Spleen (tissue), 11 donors: ENCODE data around the gene CATSPERD. TPM values are rescaled to one million over a fixed set of nuclear protein-coding genes. Genes with fewer than 3 reads are reported as not detected.

ENCODE experiments used
- DNase-seq: peaks from one replicate; pipeline ENCODE4 v3.0.0-alpha.2; 2020
- H3K27ac ChIP-seq, 8 donors: fragments of 200-600 bp; sonication (generic) in 7 of 8; 1 replicate in 4 of 8; 2 replicates in 4 of 8; pipeline versions ENCODE4 v1.5.0 to v1.8.0; 2016 to 2021; ENCODE audit warnings: inconsistent platforms in 4 of 8, mild to moderate bottlenecking in 4 of 8, moderate library complexity in 1 of 8
- H3K27me3 ChIP-seq, 7 donors: fragments of 200-600 bp; sonication (generic) in 6 of 7; replicated peaks in 1 of 7; 1 replicate in 4 of 7; 2 replicates in 3 of 7; pipeline versions ENCODE4 v1.5.0 to v1.8.0; 2016 to 2021; ENCODE audit warnings: inconsistent platforms in 3 of 7, mild to moderate bottlenecking in 1 of 7
- H3K36me3 ChIP-seq, 6 donors: fragments of 200-600 bp; sonication (generic) in 5 of 6; 1 replicate in 4 of 6; 2 replicates in 2 of 6; pipeline versions ENCODE4 v1.5.0 to v1.8.0; 2016 to 2021; ENCODE audit warnings: inconsistent platforms in 2 of 6
- H3K4me1 ChIP-seq, 6 donors: fragments of 200-600 bp; sonication (generic) in 5 of 6; 1 replicate in 3 of 6; 2 replicates in 3 of 6; pipeline versions ENCODE4 v1.5.0 to v1.8.0; 2016 to 2021; ENCODE audit warnings: inconsistent platforms in 3 of 6
- H3K4me3 ChIP-seq, 8 donors: fragments of 200-600 bp; sonication (generic) in 7 of 8; 1 replicate in 4 of 8; 2 replicates in 4 of 8; pipeline versions ENCODE4 v1.5.0 to v1.8.0; 2016 to 2021; ENCODE audit warnings: inconsistent platforms in 4 of 8, mild to moderate bottlenecking in 4 of 8, moderate library complexity in 2 of 8
- H3K9me3 ChIP-seq, 8 donors: fragments of 200-600 bp; sonication (generic) in 7 of 8; 1 replicate in 4 of 8; 2 replicates in 4 of 8; pipeline versions ENCODE4 v1.5.0 to v1.8.0; 2016 to 2021; ENCODE audit warnings: inconsistent platforms in 4 of 8
- CTCF ChIP-seq, 11 experiments: fragments of 200-600 bp in 7 of 11; fragments of 450-650 bp in 4 of 11; sonication (generic) in 4 of 11; IDR thresholded peaks in 8 of 11; conservative IDR thresholded peaks in 3 of 11; 1 replicate in 7 of 11; 2 replicates in 4 of 11; pipeline versions ENCODE4 v1.4.0 to v1.8.0; 2016 to 2021; ENCODE audit warnings: antibody characterized with exemption in 11 of 11, inconsistent platforms in 4 of 11, mild to moderate bottlenecking in 1 of 11
- POLR2A ChIP-seq, 3 donors: fragments of 450-650 bp; IDR thresholded peaks; one replicate each; pipeline ENCODE4 v1.5.1; 2017; ENCODE audit warnings: antibody characterized with exemption in 3 of 3, mild to moderate bottlenecking in 1 of 3
- POLR2AphosphoS5 ChIP-seq, 3 donors: sonication (generic); formaldehyde crosslinking; IDR thresholded peaks; one replicate each; pipeline ENCODE4 v1.5.1; 2017; ENCODE audit warnings: antibody characterized with exemption in 3 of 3
- WGBS, 5 donors: extraction: QIAGEN DNeasy Blood & Tissue Kit in 3 of 5; methylation state at CpG; one replicate each; pipeline versions ENCODE4 v1.1.5 to v1.1.7; 2013 to 2018; 5-methylcytosine and 5-hydroxymethylcytosine counted together
- intact Hi-C: fragments of 100-400 bp; cut with DNase I; formaldehyde crosslinking; loops from one replicate; pipeline ENCODE4 v1.15.0; 2023; ENCODE audit warnings: low total_unique reads
- polyA plus RNA-seq, 3 donors: library from polyadenylated mRNA; stranded (reverse); fragments of 200-250 nt; gene quantifications; one replicate each; pipeline ENCODE4 v1.2.1, GENCODE V29; 2013
- total RNA-seq, 7 donors: library from RNA; depleted of rRNA in 3 of 7; stranded (reverse); fragments of >200 nt in 3 of 7; fragmentation: NEBNext Ultra II Directional in 4 of 7; extraction: Animal tissue kit (Norgen Biotek cat#: 25700) in 4 of 7; gene quantifications; one replicate each; pipeline versions ENCODE4 v1.1.0 to v1.2.1, GENCODE V29; 2016 to 2021
- donor health status: healthy with polysubstance abuse.
- donor health status: DM: no; HTN: no; CAD: no; lungs with moderate emphysema.
- donor health status: DM: no; HTN: no; CAD: no.
- donor health status: Bipolar disorder and iron deficiency.
- donor health status: healthy.
- donor health status: DM: no; HTN: no; CAD: no.
- donor health status: DM: yes; HTN: yes; CAD: no.

Gene CATSPERD
- total and polyA plus RNA-seq, 10 donors: not detected

- Histone ChIP-seq H3K27ac (no peak overlapping the region), H3K36me3 (peaks cover 3 to 59% (median 57%) of the 10 kb centered on the region in 6 donors), H3K27me3 (no peaks in the 10 kb centered on the region), H3K4me1 (peaks cover 6 to 21% (median 11%) of the 10 kb centered on the region in 6 donors), H3K9me3 (peaks cover 0 to 3% (median 0%) of the 10 kb centered on the region in 8 donors), H3K4me3 (no peak overlapping the region)
- TF ChIP-seq POLR2A (IDR thresholded peaks at IDR 0.05): no peak
- no peak for TF ChIP-seq POLR2AphosphoS5 (IDR thresholded peaks at IDR 0.05)
- no peak for TF ChIP-seq CTCF (IDR thresholded peaks at IDR 0.05 in 8 of 11, conservative IDR thresholded peaks at IDR 0.05 in 3 of 11)
- WGBS, 5 donors: 94 to 98% (median 96%) methylated on average over 28 to 39 of the region's 39 CpGs
- DNase-seq: peak; percentile 83
- intact Hi-C loops: no loop called here
These were observed 68.9 kb downstream of the CATSPERD start for GRCh38 chr19:5789351-5789761.

DNA sequence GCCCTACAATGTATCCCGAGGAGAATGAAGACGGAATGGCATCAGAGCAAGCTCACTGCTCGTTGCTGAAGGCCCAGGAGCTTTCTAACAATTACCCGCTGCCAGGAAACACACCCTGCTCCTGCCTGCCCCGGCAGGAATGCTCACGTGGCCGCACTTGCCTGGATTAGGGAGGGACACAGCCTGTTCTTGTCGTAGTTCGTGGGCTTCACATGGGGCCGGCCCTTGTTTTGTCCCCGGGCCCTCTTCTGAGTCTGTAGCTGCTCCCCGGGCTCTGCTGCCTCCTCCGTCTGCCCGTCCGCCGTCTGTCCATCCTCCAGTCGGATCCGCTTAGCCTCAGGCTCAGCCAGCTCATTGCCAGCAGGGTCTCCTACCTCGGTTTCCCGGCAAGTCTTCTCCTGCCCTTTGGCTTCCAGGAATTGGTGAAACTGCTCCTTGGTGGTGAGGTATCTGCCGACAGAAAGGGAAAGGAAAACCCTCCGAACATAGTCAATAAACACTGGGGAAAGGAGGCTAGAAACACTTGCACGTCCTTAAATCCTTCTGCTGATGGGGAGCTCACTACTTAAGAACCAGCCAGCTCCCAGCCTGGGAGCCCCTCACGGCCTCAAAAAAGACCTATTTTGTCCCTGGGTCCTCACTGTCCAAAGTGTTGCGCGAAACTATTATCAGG, 69.6 kb downstream of the CATSPERD start:
- 80 to 90% (median 83%) methylated on average over 25 to 26 of the region's 26 CpGs for WGBS, 5 donors

DNA sequence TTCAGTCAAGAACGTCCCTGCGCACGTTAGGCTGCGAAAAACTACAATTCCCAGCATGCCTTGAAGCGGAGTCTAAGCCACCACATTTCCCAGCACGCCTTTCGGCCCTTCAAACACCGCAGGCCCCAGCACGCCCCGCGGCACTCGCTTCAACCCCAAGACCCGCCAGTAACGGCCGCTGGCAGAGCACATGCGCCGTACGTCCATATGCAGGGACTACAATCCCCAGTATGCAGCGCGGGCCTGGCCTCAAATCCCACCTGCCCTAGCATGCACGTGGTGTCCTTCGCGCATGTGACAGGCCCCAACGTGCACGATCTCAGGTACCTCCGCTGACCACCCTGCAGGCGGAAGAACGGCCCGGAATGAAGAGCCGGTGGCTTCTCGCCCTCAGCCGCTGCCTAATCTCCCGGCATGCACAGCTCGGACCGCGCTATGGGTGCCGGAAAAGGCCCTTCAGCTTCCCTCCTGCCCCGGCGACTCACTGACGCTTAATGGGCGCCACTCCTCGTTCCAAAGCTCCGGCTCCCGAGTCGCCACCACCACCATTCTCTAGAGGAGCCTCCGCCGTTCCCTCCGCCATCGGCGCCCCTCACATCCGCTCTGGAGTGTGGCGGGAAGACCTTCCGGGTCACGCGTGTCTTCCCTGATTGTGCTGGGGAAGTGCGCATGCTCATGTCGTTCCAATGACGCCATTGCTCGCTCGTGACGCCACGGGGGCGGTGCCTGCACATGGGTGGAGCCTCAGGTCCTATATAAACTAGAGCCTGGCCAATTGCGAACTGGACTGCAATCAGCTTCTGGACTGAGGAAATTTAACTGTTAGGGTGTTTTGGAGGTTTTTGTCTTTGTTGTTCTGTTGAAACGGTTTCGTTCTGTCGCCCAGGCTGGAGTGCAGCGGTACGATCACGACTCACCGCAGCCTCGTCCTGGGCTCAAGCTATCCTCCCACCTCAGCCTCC, 70.4 kb downstream of the CATSPERD start, which contains the start of gene DUS3L:
Gene DUS3L, minus strand, starts transcription at position 605 of the 962 bp plus-strand sequence. Its CDS starts 22 bp downstream, at position 583.
- peaks cover 3 to 44% (median 42%) of the 10 kb centered on the region in 6 donors for H3K36me3 ChIP-seq
- no peaks in the 10 kb centered on the region for H3K27me3 ChIP-seq
- H3K27ac ChIP-seq: peak within 1 kb of the TSS; percentile 88 to 99 (median 99)
- WGBS, 5 donors: 11 to 16% (median 11%) methylated on average over 49 to 72 of the region's 72 CpGs
- H3K9me3 ChIP-seq: peaks cover 0 to 3% (median 0%) of the 10 kb centered on the region in 8 donors
- TF ChIP-seq POLR2AphosphoS5 (IDR thresholded peaks at IDR 0.05) (peak; percentile 95 to 97 (median 96)), CTCF (IDR thresholded peaks at IDR 0.05 in 8 of 11, conservative IDR thresholded peaks at IDR 0.05 in 3 of 11) (peak in 1 of 11 experiments; percentile 2), POLR2A (IDR thresholded peaks at IDR 0.05) (peak in 1 of 3 donors; percentile 57)
- peak; percentile 98 for DNase-seq
- intact Hi-C loops: no loop called here
- H3K4me3 ChIP-seq: peak within 1 kb of the TSS; percentile 40 to 94 (median 86)
- H3K4me1 ChIP-seq: peaks cover 6 to 23% (median 11%) of the 10 kb centered on the region in 6 donors

More for the DNA sequence above, 69.6 kb downstream of the CATSPERD start:
- peaks cover 0 to 3% (median 0%) of the 10 kb centered on the region in 8 donors for H3K9me3 ChIP-seq
- H3K36me3 ChIP-seq: peaks cover 3 to 52% (median 50%) of the 10 kb centered on the region in 6 donors
- peak overlapping the region; percentile 40 to 94 (median 86) for H3K4me3 ChIP-seq
- TF ChIP-seq POLR2A (IDR thresholded peaks at IDR 0.05) (no peak), CTCF (IDR thresholded peaks at IDR 0.05 in 8 of 11, conservative IDR thresholded peaks at IDR 0.05 in 3 of 11) (no peak), POLR2AphosphoS5 (IDR thresholded peaks at IDR 0.05) (no peak)
- peak; percentile 85 for DNase-seq
- intact Hi-C loops: no loop called here
- H3K27me3 ChIP-seq: no peaks in the 10 kb centered on the region
- H3K27ac ChIP-seq: peak overlapping the region in 7 of 8 donors; percentile 97 to 99 (median 99)
- H3K4me1 ChIP-seq: peaks cover 6 to 23% (median 11%) of the 10 kb centered on the region in 6 donors
